GM19372 (cell line): ENCODE results near the gene INHBE.
"Not testable (repeated sequence)": the region's sequence is repeated elsewhere in the genome, so short reads cannot be mapped to it uniquely, and the experiment has no call there.

Experiments used
- ATAC-seq: cut with Tn5 transposase; IDR thresholded peaks from one replicate; pipeline ENCODE4 v1.9.1; 2021; ENCODE audit warnings: mild to moderate bottlenecking, low read depth, moderate library complexity; ENCODE audit not compliant: unreplicated experiment

Gene INHBE

GRCh38 chr12:57491393-57492280 lies 36.5 kb downstream of the INHBE start:
- no peak for ATAC-seq

GRCh38 chr12:57495051-57495701 lies 40.1 kb downstream of the INHBE start:
- not testable (repeated sequence) for ATAC-seq

DNA sequence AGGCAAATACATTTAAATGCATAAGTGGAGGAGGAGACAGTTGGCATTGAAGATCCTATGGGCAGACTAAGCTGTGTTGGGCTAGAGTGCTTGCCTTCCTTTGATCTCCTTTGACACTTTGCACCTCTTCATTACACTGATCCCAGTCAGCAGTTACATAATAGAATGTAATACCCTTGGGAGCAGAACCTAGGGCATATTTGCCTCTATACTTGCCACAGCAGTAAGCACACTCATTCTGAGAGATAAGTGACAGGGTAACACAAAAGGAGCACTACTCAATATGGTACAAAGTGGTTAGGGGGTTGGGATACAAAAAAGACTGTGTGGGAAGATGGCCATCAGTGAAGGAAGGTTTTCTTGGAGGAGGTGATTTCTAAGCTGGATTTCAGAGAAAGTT lies 41.7 kb downstream of the INHBE start:
- no peak for ATAC-seq

DNA sequence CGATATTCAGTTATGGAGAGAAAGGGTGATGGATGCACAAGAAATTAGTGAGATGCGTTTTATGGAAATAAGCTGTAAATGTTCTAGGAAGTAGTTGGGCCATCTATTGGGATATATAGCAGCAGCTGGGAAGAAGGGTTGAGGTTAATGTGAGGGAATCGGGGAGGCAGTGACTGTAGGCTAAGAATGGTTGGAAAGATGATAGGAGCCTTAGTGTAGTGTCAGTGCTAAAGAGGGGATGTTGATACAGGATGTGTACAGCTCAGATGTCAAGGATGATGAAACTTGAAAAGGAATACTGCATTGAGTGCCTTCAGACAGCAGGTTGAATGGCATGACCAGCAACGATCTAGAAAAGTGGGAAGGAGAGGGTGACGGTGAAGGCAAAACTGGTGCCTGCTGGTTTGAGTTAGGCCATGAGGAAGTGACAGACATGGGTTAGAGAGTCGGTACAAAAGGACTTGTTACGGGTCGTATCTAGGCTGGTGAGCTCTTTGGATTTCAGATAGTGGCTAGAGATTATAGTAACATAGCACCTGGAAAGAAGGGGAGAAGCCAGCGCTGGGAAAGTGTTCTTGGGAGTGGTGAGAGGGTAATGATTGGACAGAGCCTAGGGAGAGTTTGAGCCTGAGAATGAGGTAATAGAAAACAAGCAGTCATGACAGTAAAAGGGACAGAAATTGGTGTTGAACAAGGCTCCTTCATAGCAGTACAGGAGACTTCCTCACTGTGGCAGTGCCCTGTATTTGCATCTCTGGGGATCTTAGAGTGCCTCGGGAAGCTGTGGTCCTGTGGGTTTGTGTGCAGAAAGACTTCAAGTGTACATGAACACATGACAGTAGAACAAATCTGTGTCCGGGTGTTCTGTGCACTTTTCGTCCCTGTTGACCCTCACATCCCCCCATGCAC lies 42.4 kb downstream of the INHBE start:
- no peak for ATAC-seq

DNA sequence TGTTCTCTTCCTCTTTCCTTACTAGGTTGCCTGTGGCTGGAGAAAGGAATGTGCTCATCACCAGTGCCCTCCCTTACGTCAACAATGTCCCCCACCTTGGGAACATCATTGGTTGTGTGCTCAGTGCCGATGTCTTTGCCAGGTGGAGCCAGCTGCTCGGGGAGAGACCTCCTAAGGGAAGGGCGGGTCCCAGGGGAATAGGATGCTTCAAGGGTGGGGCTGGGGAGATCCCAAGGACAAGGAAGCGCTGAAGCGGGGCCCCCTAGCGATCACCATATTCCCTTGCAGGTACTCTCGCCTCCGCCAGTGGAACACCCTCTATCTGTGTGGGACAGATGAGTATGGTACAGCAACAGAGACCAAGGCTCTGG lies 43.0 kb downstream of the INHBE start:
- ATAC-seq = no peak

- ATAC-seq = no peak
Observed at GRCh38 chr12:57498571-57498970, 43.5 kb downstream of the INHBE start.

DNA sequence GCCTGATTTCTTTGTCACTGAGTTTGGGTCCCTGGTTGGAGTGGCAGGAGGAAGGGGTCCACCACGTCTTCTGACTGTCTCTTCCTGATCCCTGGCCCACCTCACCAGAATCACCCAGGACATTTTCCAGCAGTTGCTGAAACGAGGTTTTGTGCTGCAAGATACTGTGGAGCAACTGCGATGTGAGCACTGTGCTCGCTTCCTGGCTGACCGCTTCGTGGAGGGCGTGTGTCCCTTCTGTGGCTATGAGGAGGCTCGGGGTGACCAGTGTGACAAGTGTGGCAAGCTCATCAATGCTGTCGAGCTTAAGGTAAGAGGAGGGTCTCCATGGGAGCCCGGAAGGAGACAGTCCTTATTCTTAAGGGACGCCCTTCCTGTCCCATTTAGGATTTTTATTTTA lies 45.1 kb downstream of the INHBE start:
- ATAC-seq = no peak

- ATAC-seq = not testable (repeated sequence)
Observed at GRCh38 chr12:57502311-57502969, 47.3 kb downstream of the INHBE start.

DNA sequence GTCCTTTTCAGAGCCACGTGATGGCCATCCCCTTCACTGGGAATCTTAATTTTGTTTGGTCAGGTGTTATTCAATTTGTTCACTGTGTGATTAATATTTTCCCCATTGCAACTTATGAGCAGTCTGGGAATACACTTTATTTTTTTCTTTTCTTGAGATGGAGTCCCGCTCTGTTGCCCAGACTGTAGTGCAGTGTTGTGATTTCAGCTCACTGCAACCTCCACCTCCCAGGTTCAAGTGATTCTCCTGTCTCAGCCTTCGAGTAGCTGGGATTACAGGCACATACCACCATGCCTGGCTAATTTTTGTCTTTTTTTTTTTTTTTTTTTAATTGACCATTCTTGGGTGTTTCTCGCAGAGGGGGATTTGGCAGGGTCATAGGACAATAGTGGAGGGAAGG lies 51.4 kb downstream of the INHBE start:
- ATAC-seq = not testable (repeated sequence)
